Measurements from ENCODE around the gene A2ML1. TPM values are rescaled to one million over a fixed set of nuclear protein-coding genes. Genes with fewer than 3 reads are reported as not detected.
A peak's percentile ranks its signal among the peaks of the same experiment; 100 is the strongest.

Gene A2ML1
- total and polyA plus RNA-seq, 5 donors: 0.25 to 1.1 (median 0.74) TPM

- no peaks in the 10 kb centered on the region for H3K9me3 ChIP-seq (ENCODE audit: control insufficient read depth, low read length)
- no peak for DNase-seq
- no peak overlapping the region for H3K27ac ChIP-seq (ENCODE audit: low read length)
- no peak overlapping the region for H3K4me3 ChIP-seq (ENCODE audit: low read length)
- no peaks in the 10 kb centered on the region for H3K4me1 ChIP-seq (ENCODE audit: control insufficient read depth, insufficient read depth, low read length)
- ATAC-seq: no peak
- WGBS: 76% methylated on average over 6 of the region's 6 CpGs
- H3K27me3 ChIP-seq (ENCODE audit: control insufficient read depth, insufficient read depth): no peaks in the 10 kb centered on the region
- intact Hi-C loops (cut with DNase I): no loop called here
These were observed 10.1 kb downstream of the A2ML1 start for GRCh38 chr12:8832500-8832899.

GRCh38 chr12:8834230-8834629 is 11.8 kb downstream of the A2ML1 start:
- ATAC-seq (no peak), DNase-seq (no peak)
- no peaks in the 10 kb centered on the region for H3K27me3 ChIP-seq (ENCODE audit: control insufficient read depth, insufficient read depth)
- intact Hi-C loops (cut with DNase I): no loop called here
- WGBS: 45% methylated on average over 1 of the region's 1 CpG
- H3K27ac ChIP-seq (ENCODE audit: low read length): no peak overlapping the region
- no peaks in the 10 kb centered on the region for H3K9me3 ChIP-seq (ENCODE audit: control insufficient read depth, low read length)
- H3K4me1 ChIP-seq (ENCODE audit: control insufficient read depth, insufficient read depth, low read length): no peaks in the 10 kb centered on the region
- H3K4me3 ChIP-seq (ENCODE audit: low read length): no peak overlapping the region

- ATAC-seq: no peak
- Histone ChIP-seq H3K27me3 (ENCODE audit: control insufficient read depth, insufficient read depth) (no peaks in the 10 kb centered on the region), H3K9me3 (ENCODE audit: control insufficient read depth, low read length) (no peaks in the 10 kb centered on the region), H3K4me1 (ENCODE audit: control insufficient read depth, insufficient read depth, low read length) (no peaks in the 10 kb centered on the region), H3K27ac (ENCODE audit: low read length) (no peak overlapping the region), H3K4me3 (ENCODE audit: low read length) (no peak overlapping the region)
- WGBS: 91% methylated on average over 9 of the region's 9 CpGs
- no peak for DNase-seq
- intact Hi-C loops (cut with DNase I): no loop called here
These were observed 14.9 kb downstream of the A2ML1 start for GRCh38 chr12:8837291-8837690.

- no peaks in the 10 kb centered on the region for H3K27me3 ChIP-seq (ENCODE audit: control insufficient read depth, insufficient read depth)
- intact Hi-C loops (cut with DNase I): no loop called here
- WGBS: 83% methylated on average over 7 of the region's 7 CpGs
- DNase-seq (no peak), ATAC-seq (no peak)
- H3K9me3 ChIP-seq (ENCODE audit: control insufficient read depth, low read length): no peaks in the 10 kb centered on the region
- no peaks in the 10 kb centered on the region for H3K4me1 ChIP-seq (ENCODE audit: control insufficient read depth, insufficient read depth, low read length)
- no peak overlapping the region for H3K4me3 ChIP-seq (ENCODE audit: low read length)
- H3K27ac ChIP-seq (ENCODE audit: low read length): no peak overlapping the region
These were observed 17.9 kb downstream of the A2ML1 start for GRCh38 chr12:8840321-8840720.

- WGBS: 69% methylated on average over 7 of the region's 8 CpGs
- H3K4me1 ChIP-seq (ENCODE audit: control insufficient read depth, insufficient read depth, low read length): no peaks in the 10 kb centered on the region
- DNase-seq: no peak
- H3K27ac ChIP-seq (ENCODE audit: low read length): no peak overlapping the region
- intact Hi-C loops (cut with DNase I): no loop called here
- no peaks in the 10 kb centered on the region for H3K9me3 ChIP-seq (ENCODE audit: control insufficient read depth, low read length)
- H3K4me3 ChIP-seq (ENCODE audit: low read length): no peak overlapping the region
- no peak for ATAC-seq
- no peaks in the 10 kb centered on the region for H3K27me3 ChIP-seq (ENCODE audit: control insufficient read depth, insufficient read depth)
These were observed 18.7 kb downstream of the A2ML1 start for GRCh38 chr12:8840938-8841633.

- 73% methylated on average over 4 of the region's 4 CpGs for WGBS
- no peak overlapping the region for H3K4me3 ChIP-seq (ENCODE audit: low read length)
- intact Hi-C loops (cut with DNase I): no loop called here
- no peaks in the 10 kb centered on the region for H3K4me1 ChIP-seq (ENCODE audit: control insufficient read depth, insufficient read depth, low read length)
- no peak for ATAC-seq
- no peak overlapping the region for H3K27ac ChIP-seq (ENCODE audit: low read length)
- H3K27me3 ChIP-seq (ENCODE audit: control insufficient read depth, insufficient read depth): no peaks in the 10 kb centered on the region
- no peak for DNase-seq
- no peaks in the 10 kb centered on the region for H3K9me3 ChIP-seq (ENCODE audit: control insufficient read depth, low read length)
These were observed 19.4 kb downstream of the A2ML1 start for GRCh38 chr12:8841778-8842177.

- H3K4me1 ChIP-seq (ENCODE audit: control insufficient read depth, insufficient read depth, low read length): no peaks in the 10 kb centered on the region
- no peak overlapping the region for H3K27ac ChIP-seq (ENCODE audit: low read length)
- intact Hi-C loops (cut with DNase I): no loop called here
- 14% methylated on average over 11 of the region's 11 CpGs for whole genome bisulfite sequencing
- ATAC-seq (peak; percentile 86 to 94), DNase-seq (peak; percentile 59 to 87 (median 83))
- no peaks in the 10 kb centered on the region for H3K27me3 ChIP-seq (ENCODE audit: control insufficient read depth, insufficient read depth)
- H3K4me3 ChIP-seq (ENCODE audit: low read length): no peak overlapping the region
- no peaks in the 10 kb centered on the region for H3K9me3 ChIP-seq (ENCODE audit: control insufficient read depth, low read length)
These were observed 22.2 kb downstream of the A2ML1 start for GRCh38 chr12:8844665-8845064.

- DNase-seq: no peak
- WGBS: 65% methylated on average over 3 of the region's 3 CpGs
- intact Hi-C loops (cut with DNase I): no loop called here
These were observed 23.9 kb downstream of the A2ML1 start for GRCh38 chr12:8846305-8846704.

GRCh38 chr12:8847435-8847834 is 25.0 kb downstream of the A2ML1 start:
- ATAC-seq (no peak), DNase-seq (no peak)
- Histone ChIP-seq H3K4me1 (ENCODE audit: control insufficient read depth, insufficient read depth, low read length) (no peaks in the 10 kb centered on the region), H3K27me3 (ENCODE audit: control insufficient read depth, insufficient read depth) (no peaks in the 10 kb centered on the region), H3K4me3 (ENCODE audit: low read length) (no peak overlapping the region), H3K27ac (ENCODE audit: low read length) (no peak overlapping the region), H3K9me3 (ENCODE audit: control insufficient read depth, low read length) (no peaks in the 10 kb centered on the region)
- 91% methylated on average over 6 of the region's 6 CpGs for WGBS
- intact Hi-C loops (cut with DNase I): no loop called here

More at GRCh38 chr12:8846305-8846704, 23.9 kb downstream of the A2ML1 start:
- H3K27ac ChIP-seq (ENCODE audit: low read length): no peak overlapping the region
- no peaks in the 10 kb centered on the region for H3K4me1 ChIP-seq (ENCODE audit: control insufficient read depth, insufficient read depth, low read length)
- ATAC-seq: no peak
- H3K4me3 ChIP-seq (ENCODE audit: low read length): no peak overlapping the region
- H3K9me3 ChIP-seq (ENCODE audit: control insufficient read depth, low read length): no peaks in the 10 kb centered on the region
- no peaks in the 10 kb centered on the region for H3K27me3 ChIP-seq (ENCODE audit: control insufficient read depth, insufficient read depth)

GRCh38 chr12:8849876-8850275 is 27.5 kb downstream of the A2ML1 start:
- intact Hi-C loops (cut with DNase I): no loop called here
- H3K9me3 ChIP-seq (ENCODE audit: control insufficient read depth, low read length): no peaks in the 10 kb centered on the region

GRCh38 chr12:8852119-8852518 is 29.7 kb downstream of the A2ML1 start:
- Histone ChIP-seq H3K4me1 (ENCODE audit: control insufficient read depth, insufficient read depth, low read length) (no peaks in the 10 kb centered on the region), H3K27me3 (ENCODE audit: control insufficient read depth, insufficient read depth) (no peaks in the 10 kb centered on the region), H3K9me3 (ENCODE audit: control insufficient read depth, low read length) (no peaks in the 10 kb centered on the region), H3K27ac (ENCODE audit: low read length) (no peak overlapping the region), H3K4me3 (ENCODE audit: low read length) (no peak overlapping the region)
- no peak for ATAC-seq
- DNase-seq: no peak
- WGBS: 67% methylated on average over 7 of the region's 7 CpGs
- intact Hi-C loops (cut with DNase I): no loop called here

More at GRCh38 chr12:8849876-8850275, 27.5 kb downstream of the A2ML1 start:
- DNase-seq: no peak
- ATAC-seq: no peak
- Histone ChIP-seq H3K27ac (ENCODE audit: low read length) (no peak overlapping the region), H3K4me3 (ENCODE audit: low read length) (no peak overlapping the region), H3K4me1 (ENCODE audit: control insufficient read depth, insufficient read depth, low read length) (no peaks in the 10 kb centered on the region), H3K27me3 (ENCODE audit: control insufficient read depth, insufficient read depth) (no peaks in the 10 kb centered on the region)
- 78% methylated on average over 5 of the region's 5 CpGs for WGBS

GRCh38 chr12:8855891-8856290 is 33.5 kb downstream of the A2ML1 start:
- Histone ChIP-seq H3K9me3 (ENCODE audit: control insufficient read depth, low read length) (no peaks in the 10 kb centered on the region), H3K4me1 (ENCODE audit: control insufficient read depth, insufficient read depth, low read length) (no peaks in the 10 kb centered on the region), H3K4me3 (ENCODE audit: low read length) (no peak overlapping the region), H3K27ac (ENCODE audit: low read length) (no peak overlapping the region), H3K27me3 (ENCODE audit: control insufficient read depth, insufficient read depth) (no peaks in the 10 kb centered on the region)
- no peak for ATAC-seq
- WGBS: 37% methylated on average over 2 of the region's 2 CpGs
- intact Hi-C loops (cut with DNase I): no loop called here
- no peak for DNase-seq
